GM19324 (cell line): Measurements from ENCODE around the gene ERBB2.
"Not testable (repeated sequence)": the region's sequence is repeated elsewhere in the genome, so short reads cannot be mapped to it uniquely, and the experiment has no call there.

Experiments used
- ATAC-seq: cut with Tn5 transposase; IDR thresholded peaks from one replicate; pipeline ENCODE4 v1.9.1; 2021; ENCODE audit warnings: mild to moderate bottlenecking, moderate library complexity; ENCODE audit not compliant: unreplicated experiment, low FRiP score

The ERBB2 gene

GRCh38 chr17:39676198-39676819 lies 23.6 kb upstream of the ERBB2 start:
- no peak for ATAC-seq

GRCh38 chr17:39677072-39677471 lies 22.8 kb upstream of the ERBB2 start:
- ATAC-seq: no peak

- ATAC-seq: no peak
Measured at GRCh38 chr17:39677542-39678339, 22.1 kb upstream of the ERBB2 start.

- ATAC-seq: no peak
Measured at GRCh38 chr17:39678340-39679116, 21.3 kb upstream of the ERBB2 start.

- ATAC-seq: no peak
Measured at GRCh38 chr17:39679521-39680192, 20.2 kb upstream of the ERBB2 start.

- ATAC-seq: no peak
Measured at GRCh38 chr17:39683295-39683939, 16.4 kb upstream of the ERBB2 start.

- no peak for ATAC-seq
Measured at GRCh38 chr17:39684369-39685192, 15.3 kb upstream of the ERBB2 start.

- no peak for ATAC-seq
Measured at GRCh38 chr17:39687101-39687545, 12.7 kb upstream of the ERBB2 start.

GRCh38 chr17:39687546-39688474 lies 12.1 kb upstream of the ERBB2 start, which contains the start of gene PGAP3:
Gene PGAP3 (minus strand): TSS chr17:39688057. CDS start chr17:39688014, 43 bp downstream.
- ATAC-seq: peak; percentile 80

- no peak for ATAC-seq
Measured at GRCh38 chr17:39688475-39688835, 11.4 kb upstream of the ERBB2 start.

GRCh38 chr17:39688945-39689344 lies 10.9 kb upstream of the ERBB2 start:
- ATAC-seq: no peak

- no peak for ATAC-seq
Measured at GRCh38 chr17:39694593-39694992, 5.3 kb upstream of the ERBB2 start.

- ATAC-seq: no peak
Measured at GRCh38 chr17:39695089-39695474, 4.8 kb upstream of the ERBB2 start.

GRCh38 chr17:39696731-39697130 lies 3.1 kb upstream of the ERBB2 start:
- ATAC-seq: no peak

GRCh38 chr17:39697961-39698360 lies 1.9 kb upstream of the ERBB2 start:
- ATAC-seq: no peak

GRCh38 chr17:39699157-39699817 lies 577 bp upstream of the ERBB2 start:
- ATAC-seq: not testable (repeated sequence)

GRCh38 chr17:39700148-39700987 lies 504 bp downstream of the ERBB2 start:
- no peak for ATAC-seq
